Effector memory CD8-positive, alpha-beta T cell (primary cell): ENCODE data around the gene TBC1D22A.

Source experiments
- ATAC-seq: fragments of 150-1000 bp; cut with Tn5 transposase; replicated peaks from 2 replicates; pipeline ENCODE4 v1.10.0; 2021; ENCODE audit warnings: mild to moderate bottlenecking, moderate library complexity
- DNase-seq, 3 experiments: peaks; one replicate each; pipeline ENCODE4 v3.0.0; 2021
- H3K27ac Mint-ChIP-seq, 2 donors: one replicate each; pipeline ENCODE4 v1.8.0; 2022; ENCODE audit warnings: mild to moderate bottlenecking in 2 of 2, mixed read lengths in 2 of 2, moderate library complexity in 2 of 2
- H3K27me3 Mint-ChIP-seq, 2 donors: one replicate each; pipeline ENCODE4 v1.8.0; 2022; ENCODE audit warnings: mixed read lengths in 2 of 2
- H3K36me3 Mint-ChIP-seq: one replicate; pipeline ENCODE4 v1.8.0; 2022; ENCODE audit warnings: mild to moderate bottlenecking, moderate library complexity, mixed read lengths; ENCODE audit not compliant: insufficient read depth
- H3K4me1 Mint-ChIP-seq, 2 donors: one replicate each; pipeline ENCODE4 v1.8.0; 2022; ENCODE audit warnings: low read depth in 2 of 2, mixed read lengths in 2 of 2
- H3K4me3 Mint-ChIP-seq, 2 donors: one replicate each; pipeline ENCODE4 v1.8.0; 2022; ENCODE audit warnings: mild to moderate bottlenecking in 2 of 2, mixed read lengths in 2 of 2, moderate library complexity in 2 of 2
- H3K9me3 Mint-ChIP-seq, 2 donors: one replicate each; pipeline ENCODE4 v1.8.0; 2022; ENCODE audit warnings: mixed read lengths in 2 of 2

The TBC1D22A gene

GRCh38 chr22:47190276-47190956 is 428.0 kb downstream of the TBC1D22A start:
- Mint-ChIP-seq H3K9me3 (peaks cover 5 to 12% of the 10 kb centered on the region in 2 donors), H3K4me1 (no peaks in the 10 kb centered on the region), H3K4me3 (no peak overlapping the region), H3K36me3 (peaks cover 8% of the 10 kb centered on the region), H3K27ac (no peak overlapping the region), H3K27me3 (no peaks in the 10 kb centered on the region)
- ATAC-seq (no peak), DNase-seq (no peak)

GRCh38 chr22:47190957-47191670 is 428.7 kb downstream of the TBC1D22A start:
- H3K36me3 Mint-ChIP-seq: peaks cover 13% of the 10 kb centered on the region
- no peaks in the 10 kb centered on the region for H3K27me3 Mint-ChIP-seq
- ATAC-seq (no peak), DNase-seq (no peak)
- no peaks in the 10 kb centered on the region for H3K4me1 Mint-ChIP-seq
- H3K4me3 Mint-ChIP-seq: no peak overlapping the region
- peak overlapping the region in 1 of 2 donors; percentile 1 for H3K27ac Mint-ChIP-seq
- peaks cover 0 to 5% of the 10 kb centered on the region in 2 donors for H3K9me3 Mint-ChIP-seq

GRCh38 chr22:47191671-47192650 is 429.5 kb downstream of the TBC1D22A start:
- ATAC-seq (no peak), DNase-seq (no peak)

GRCh38 chr22:47192651-47193437 is 430.4 kb downstream of the TBC1D22A start:
- peaks cover 15% of the 10 kb centered on the region for H3K36me3 Mint-ChIP-seq
- ATAC-seq: no peak
- H3K27me3 Mint-ChIP-seq: no peaks in the 10 kb centered on the region
- H3K4me3 Mint-ChIP-seq: no peak overlapping the region
- H3K9me3 Mint-ChIP-seq: no peaks in the 10 kb centered on the region
- DNase-seq: no peak
- no peak overlapping the region for H3K27ac Mint-ChIP-seq
- H3K4me1 Mint-ChIP-seq: no peaks in the 10 kb centered on the region

More at GRCh38 chr22:47191671-47192650, 429.5 kb downstream of the TBC1D22A start:
- Mint-ChIP-seq H3K36me3 (peaks cover 15% of the 10 kb centered on the region), H3K27me3 (no peaks in the 10 kb centered on the region), H3K4me1 (no peaks in the 10 kb centered on the region), H3K27ac (peak overlapping the region in 1 of 2 donors; percentile 1), H3K4me3 (no peak overlapping the region), H3K9me3 (no peaks in the 10 kb centered on the region)

GRCh38 chr22:47193606-47194329 is 431.3 kb downstream of the TBC1D22A start:
- Mint-ChIP-seq H3K4me1 (no peaks in the 10 kb centered on the region), H3K9me3 (no peaks in the 10 kb centered on the region), H3K36me3 (peaks cover 12% of the 10 kb centered on the region), H3K27me3 (no peaks in the 10 kb centered on the region), H3K4me3 (no peak overlapping the region), H3K27ac (no peak overlapping the region)
- no peak for DNase-seq
- no peak for ATAC-seq

GRCh38 chr22:47194476-47195155 is 432.2 kb downstream of the TBC1D22A start:
- Mint-ChIP-seq H3K27me3 (no peaks in the 10 kb centered on the region), H3K36me3 (peaks cover 10% of the 10 kb centered on the region), H3K4me3 (no peak overlapping the region), H3K27ac (no peak overlapping the region), H3K4me1 (no peaks in the 10 kb centered on the region), H3K9me3 (no peaks in the 10 kb centered on the region)
- DNase-seq (no peak), ATAC-seq (no peak)

- ATAC-seq (no peak), DNase-seq (no peak)
- peaks cover 0 to under 1% of the 10 kb centered on the region in 2 donors for H3K27me3 Mint-ChIP-seq
- H3K36me3 Mint-ChIP-seq: peaks cover 9% of the 10 kb centered on the region
- no peaks in the 10 kb centered on the region for H3K4me1 Mint-ChIP-seq
- no peaks in the 10 kb centered on the region for H3K9me3 Mint-ChIP-seq
- no peak overlapping the region for H3K27ac Mint-ChIP-seq
- H3K4me3 Mint-ChIP-seq: no peak overlapping the region
Measured at GRCh38 chr22:47195156-47195483, 432.7 kb downstream of the TBC1D22A start.

- Mint-ChIP-seq H3K4me3 (no peak overlapping the region), H3K27ac (no peak overlapping the region), H3K4me1 (no peaks in the 10 kb centered on the region), H3K27me3 (peaks cover 0 to 5% of the 10 kb centered on the region in 2 donors), H3K36me3 (peaks cover 9% of the 10 kb centered on the region), H3K9me3 (no peaks in the 10 kb centered on the region)
- ATAC-seq (no peak), DNase-seq (no peak)
Measured at GRCh38 chr22:47195484-47196165, 433.2 kb downstream of the TBC1D22A start.

- peaks cover 9% of the 10 kb centered on the region for H3K36me3 Mint-ChIP-seq
- ATAC-seq: no peak
- no peaks in the 10 kb centered on the region for H3K4me1 Mint-ChIP-seq
Measured at GRCh38 chr22:47196166-47196849, 433.9 kb downstream of the TBC1D22A start.

GRCh38 chr22:47196881-47197772 is 434.7 kb downstream of the TBC1D22A start:
- Mint-ChIP-seq H3K36me3 (peaks cover 9% of the 10 kb centered on the region), H3K4me1 (no peaks in the 10 kb centered on the region), H3K4me3 (no peak overlapping the region), H3K27ac (no peak overlapping the region), H3K27me3 (peaks cover 0 to 10% of the 10 kb centered on the region in 2 donors), H3K9me3 (no peaks in the 10 kb centered on the region)
- no peak for DNase-seq
- no peak for ATAC-seq

More at GRCh38 chr22:47196166-47196849, 433.9 kb downstream of the TBC1D22A start:
- Mint-ChIP-seq H3K27ac (no peak overlapping the region), H3K27me3 (peaks cover 0 to 10% of the 10 kb centered on the region in 2 donors), H3K4me3 (no peak overlapping the region), H3K9me3 (no peaks in the 10 kb centered on the region)
- DNase-seq: no peak
